NOMO-1 treated with DMSO at 0.1 percent for 48 hours (cell line): Measurements from ENCODE around the gene ITGA7.

ENCODE experiments used
- DNase-seq: peaks from one replicate; lab custom pipeline; 2025; ENCODE audit not compliant: unreplicated experiment; lab: John Stamatoyannopoulos, UW

ITGA7 gene, protein sequence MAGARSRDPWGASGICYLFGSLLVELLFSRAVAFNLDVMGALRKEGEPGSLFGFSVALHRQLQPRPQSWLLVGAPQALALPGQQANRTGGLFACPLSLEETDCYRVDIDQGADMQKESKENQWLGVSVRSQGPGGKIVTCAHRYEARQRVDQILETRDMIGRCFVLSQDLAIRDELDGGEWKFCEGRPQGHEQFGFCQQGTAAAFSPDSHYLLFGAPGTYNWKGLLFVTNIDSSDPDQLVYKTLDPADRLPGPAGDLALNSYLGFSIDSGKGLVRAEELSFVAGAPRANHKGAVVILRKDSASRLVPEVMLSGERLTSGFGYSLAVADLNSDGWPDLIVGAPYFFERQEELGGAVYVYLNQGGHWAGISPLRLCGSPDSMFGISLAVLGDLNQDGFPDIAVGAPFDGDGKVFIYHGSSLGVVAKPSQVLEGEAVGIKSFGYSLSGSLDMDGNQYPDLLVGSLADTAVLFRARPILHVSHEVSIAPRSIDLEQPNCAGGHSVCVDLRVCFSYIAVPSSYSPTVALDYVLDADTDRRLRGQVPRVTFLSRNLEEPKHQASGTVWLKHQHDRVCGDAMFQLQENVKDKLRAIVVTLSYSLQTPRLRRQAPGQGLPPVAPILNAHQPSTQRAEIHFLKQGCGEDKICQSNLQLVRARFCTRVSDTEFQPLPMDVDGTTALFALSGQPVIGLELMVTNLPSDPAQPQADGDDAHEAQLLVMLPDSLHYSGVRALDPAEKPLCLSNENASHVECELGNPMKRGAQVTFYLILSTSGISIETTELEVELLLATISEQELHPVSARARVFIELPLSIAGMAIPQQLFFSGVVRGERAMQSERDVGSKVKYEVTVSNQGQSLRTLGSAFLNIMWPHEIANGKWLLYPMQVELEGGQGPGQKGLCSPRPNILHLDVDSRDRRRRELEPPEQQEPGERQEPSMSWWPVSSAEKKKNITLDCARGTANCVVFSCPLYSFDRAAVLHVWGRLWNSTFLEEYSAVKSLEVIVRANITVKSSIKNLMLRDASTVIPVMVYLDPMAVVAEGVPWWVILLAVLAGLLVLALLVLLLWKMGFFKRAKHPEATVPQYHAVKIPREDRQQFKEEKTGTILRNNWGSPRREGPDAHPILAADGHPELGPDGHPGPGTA

DNA sequence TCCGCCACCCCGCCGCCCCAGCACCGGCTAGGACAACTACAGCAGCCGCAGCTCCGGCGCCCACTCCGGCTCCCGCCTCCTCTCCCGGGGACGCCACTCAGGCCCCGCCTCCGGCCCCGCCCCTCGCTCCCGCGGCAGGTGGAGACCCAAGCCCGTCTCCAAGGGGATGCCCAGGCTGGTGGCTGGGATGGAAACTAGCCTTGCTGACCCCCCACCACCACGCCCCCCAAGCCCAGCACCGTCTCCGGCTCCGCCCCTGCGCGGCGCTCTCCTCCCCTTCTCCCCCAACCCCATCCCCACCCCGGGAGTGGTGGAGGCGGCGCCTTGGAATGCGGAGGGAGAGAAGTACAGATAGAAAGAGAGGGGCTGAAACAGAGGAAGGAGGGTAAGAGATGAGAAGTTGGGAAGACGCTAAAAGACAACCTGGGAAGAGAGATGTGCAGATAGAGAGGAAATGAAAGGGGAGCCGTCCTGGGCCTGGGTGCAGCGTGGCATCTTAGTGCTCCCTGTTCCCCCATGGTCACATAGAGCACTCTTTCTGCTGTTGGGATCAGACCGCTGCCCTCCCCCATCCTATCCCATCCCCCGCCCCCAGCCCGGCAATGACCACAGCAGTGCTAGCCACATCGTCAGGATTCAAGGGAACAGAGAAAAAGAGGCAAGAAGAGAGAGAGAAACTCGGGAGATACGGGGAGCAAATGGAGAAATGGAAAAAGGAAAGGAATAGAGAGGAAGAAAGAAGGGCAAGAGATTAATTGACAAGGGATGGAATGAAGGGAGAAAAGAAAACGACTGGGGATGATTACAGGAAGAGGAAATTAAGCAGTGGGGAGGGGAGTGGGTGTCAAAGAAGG lies at the start of gene ITGA7:
Gene ITGA7, minus strand, starts transcription at position 64 of the 854 bp plus-strand sequence. CDS start 222 bp downstream, outside the sequence.
- no peak for DNase-seq

DNA sequence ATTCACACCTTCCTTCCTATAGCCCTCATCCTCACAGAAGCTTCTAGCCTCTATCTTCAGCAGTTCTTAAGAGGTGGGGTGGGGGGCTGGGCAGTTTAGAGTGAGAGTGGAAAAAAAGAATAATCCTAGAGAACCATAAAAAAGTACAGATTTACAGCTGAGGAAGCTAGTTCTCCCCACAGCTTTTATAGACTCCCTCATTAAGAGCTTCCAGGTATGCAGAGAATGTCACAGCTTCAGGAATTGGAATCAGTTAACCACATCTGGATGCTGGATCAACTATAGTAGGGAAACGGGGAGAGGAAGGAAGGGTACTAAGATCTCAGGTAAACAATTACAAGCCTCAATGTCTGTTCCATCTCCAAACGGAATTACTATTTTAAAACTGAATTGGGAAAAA lies 47.5 kb upstream of the ITGA7 start:
- DNase-seq: no peak

DNA sequence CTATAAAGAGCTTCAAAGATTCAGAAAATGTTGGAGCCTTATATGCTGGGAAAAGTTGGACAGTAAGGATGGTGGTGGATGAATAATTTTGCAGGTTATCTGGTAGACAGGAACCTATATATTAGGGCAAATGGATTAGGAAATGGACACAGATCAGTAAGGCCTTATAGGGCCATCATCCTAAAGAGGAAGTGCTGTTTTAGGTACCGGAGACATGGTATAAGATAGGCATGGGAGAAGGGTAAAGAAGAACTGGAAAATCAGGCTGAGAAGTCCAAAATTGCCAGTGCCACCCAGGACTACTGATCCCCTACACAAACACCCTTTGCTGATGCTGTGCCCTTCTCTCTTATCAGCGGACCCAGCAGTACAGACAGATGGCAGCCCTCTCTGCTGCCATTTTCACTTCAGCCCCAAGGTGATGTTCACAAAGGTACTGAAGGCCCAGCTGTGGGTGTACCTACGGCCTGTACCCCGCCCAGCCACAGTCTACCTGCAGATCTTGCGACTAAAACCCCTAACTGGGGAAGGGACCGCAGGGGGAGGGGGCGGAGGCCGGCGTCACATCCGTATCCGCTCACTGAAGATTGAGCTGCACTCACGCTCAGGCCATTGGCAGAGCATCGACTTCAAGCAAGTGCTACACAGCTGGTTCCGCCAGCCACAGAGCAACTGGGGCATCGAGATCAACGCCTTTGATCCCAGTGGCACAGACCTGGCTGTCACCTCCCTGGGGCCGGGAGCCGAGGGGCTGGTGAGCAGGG lies 40.7 kb upstream of the ITGA7 start:
- DNase-seq: no peak

DNA sequence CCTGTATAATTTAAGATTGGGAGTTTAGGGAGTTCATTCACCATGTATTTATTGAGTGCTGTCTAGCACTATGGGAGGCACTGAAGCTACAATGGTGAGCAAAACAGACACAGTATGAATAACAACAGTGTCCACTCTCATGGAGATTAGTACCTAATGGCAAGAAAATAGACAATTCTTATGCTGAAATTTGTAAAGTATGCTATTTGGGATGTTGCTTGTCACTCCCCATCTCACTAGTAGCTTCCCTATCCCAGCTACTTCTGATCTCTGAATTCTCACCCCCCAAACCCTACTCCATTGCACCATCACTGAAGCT lies 39.2 kb upstream of the ITGA7 start:
- no peak for DNase-seq

DNA sequence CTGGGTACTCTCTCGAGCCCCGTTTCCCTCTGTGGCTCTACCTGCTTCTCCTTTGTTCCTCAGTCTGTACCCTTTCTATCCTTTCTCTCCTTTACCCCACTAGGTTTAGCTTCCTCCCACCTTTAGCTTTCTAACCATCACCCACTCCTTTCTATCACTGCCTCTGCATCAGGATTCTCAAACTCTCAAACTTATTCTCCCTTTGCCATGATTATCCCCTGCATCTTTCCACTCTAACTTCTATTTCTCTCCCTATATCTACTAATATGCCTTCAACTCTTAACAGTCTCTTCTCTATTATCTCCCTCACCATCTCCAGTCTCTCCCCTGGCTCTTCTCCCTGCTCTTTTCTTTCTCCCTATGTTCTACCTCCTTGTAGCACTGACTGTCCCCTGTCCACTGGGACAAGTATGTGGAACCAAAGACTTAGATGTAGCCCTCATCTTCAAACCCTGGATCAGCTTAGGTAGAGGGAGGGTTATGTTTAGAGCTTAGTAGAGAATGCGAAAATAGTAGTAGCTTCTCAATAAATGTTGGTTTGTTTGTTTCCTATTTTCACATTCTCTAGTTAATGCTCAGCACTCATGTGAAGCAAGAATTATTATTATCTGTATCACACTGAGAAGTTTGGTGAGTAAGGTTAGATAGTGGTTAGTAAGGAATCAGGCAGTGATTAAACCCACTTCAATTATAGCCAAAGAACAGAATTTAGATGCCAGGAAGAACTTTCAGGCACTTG lies 38.6 kb upstream of the ITGA7 start:
- DNase-seq: no peak

DNA sequence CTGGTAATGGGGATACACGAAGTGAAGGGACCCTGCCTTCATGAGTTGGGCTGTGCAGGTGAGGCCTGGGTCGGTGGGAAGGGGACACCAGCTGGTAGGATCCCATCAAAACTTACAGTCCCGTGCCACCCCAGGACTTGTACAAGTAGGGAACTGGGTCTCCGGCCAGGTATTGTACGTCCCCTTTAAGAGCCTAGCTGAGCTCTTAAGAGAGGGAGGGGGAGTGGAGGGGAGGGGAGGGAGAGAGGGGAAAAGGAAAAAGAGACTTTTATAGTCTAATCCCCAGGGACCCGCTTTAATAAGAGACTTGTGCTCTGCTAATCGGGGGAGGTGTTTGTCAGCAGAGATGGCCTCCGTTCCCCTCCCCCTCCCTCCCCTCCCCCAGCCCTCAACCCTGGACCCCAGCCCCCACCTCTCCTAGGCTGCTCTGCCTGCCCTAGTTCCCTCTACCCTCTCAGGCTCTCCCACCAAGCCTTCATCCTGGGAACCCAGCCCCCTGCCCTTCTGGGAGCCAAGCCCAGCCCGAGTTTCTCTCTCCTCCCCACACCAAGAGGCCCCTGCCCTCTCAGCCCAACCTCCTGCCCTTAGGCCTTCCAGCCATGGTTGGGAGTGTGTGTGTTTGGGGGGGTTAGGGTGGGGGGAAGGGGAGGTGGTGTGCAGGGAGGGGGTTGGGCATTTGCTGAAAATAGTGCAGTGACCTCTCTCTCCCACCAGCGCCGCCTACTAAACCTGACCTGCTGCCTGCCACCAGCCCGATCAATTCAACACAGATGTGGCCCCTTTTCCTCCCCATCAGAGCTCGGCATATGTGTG lies 37.9 kb upstream of the ITGA7 start:
- DNase-seq: no peak

DNA sequence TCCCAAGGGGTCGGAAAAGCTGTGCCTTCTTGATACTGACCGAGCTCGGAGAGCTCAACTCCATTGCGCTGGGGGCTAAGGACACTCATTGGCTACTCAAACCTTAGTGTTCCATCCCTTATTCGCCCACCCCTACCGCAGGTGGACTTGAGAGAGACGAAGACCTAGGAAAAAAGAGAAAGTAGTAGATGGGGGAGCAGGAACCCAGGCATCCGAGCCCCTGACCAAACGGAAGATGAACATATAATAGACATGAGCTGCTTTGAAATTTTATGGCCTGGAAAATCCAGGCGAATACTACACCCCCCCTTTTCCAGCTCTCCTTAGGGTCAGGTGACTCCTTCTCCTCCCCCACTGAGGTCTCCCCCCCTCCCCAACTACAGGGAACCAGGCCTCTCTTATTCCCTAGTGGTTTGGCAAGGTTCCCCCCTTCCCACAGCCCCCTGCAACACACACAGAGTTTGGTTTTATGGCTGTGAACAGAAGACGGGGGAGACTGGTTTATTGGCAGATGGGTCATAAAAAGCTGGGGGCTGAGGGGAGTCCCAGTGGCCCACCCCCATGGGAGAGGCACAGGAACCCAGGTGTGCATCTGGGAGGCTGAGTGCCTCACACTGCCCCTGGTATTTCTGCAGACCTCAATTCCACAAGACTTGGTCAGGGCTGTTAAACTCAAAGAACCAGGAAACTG lies 36.8 kb upstream of the ITGA7 start:
- DNase-seq: no peak

DNA sequence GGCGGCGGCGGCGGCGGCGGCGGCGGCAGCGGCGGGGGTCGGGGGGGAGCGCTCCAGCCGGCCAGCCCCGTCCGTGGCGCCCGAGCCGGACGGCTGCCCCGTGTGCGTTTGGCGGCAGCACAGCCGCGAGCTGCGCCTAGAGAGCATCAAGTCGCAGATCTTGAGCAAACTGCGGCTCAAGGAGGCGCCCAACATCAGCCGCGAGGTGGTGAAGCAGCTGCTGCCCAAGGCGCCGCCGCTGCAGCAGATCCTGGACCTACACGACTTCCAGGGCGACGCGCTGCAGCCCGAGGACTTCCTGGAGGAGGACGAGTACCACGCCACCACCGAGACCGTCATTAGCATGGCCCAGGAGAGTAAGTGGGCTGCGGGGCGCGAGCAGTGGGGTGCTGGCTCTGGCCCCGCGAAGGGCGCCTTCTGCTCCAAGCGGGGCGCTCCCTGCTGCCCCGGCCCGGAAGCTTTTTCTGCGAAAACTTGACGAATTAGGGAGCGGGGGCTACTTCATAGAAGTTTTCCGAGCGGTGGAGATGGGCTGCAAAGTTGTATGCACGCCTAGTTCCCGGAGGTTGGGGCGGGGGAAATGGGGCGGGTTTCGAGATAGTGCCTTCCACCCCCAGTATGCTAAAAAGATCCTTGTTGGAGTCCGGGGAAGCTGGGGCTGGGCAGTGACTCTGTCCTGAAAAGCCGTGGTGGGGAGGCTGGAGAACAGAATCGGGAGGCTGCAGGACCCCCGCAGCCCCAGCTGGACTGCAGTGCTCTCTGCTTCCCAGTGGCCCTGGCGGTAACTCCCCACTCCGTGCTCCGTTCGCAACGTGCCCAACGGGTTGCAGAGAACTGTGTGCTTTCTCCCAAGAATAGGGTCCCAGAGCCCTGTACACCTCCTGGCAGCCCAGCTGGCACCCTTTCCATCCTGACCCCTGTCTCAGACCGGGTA lies 36.0 kb upstream of the ITGA7 start:
- DNase-seq: peak; percentile 66

DNA sequence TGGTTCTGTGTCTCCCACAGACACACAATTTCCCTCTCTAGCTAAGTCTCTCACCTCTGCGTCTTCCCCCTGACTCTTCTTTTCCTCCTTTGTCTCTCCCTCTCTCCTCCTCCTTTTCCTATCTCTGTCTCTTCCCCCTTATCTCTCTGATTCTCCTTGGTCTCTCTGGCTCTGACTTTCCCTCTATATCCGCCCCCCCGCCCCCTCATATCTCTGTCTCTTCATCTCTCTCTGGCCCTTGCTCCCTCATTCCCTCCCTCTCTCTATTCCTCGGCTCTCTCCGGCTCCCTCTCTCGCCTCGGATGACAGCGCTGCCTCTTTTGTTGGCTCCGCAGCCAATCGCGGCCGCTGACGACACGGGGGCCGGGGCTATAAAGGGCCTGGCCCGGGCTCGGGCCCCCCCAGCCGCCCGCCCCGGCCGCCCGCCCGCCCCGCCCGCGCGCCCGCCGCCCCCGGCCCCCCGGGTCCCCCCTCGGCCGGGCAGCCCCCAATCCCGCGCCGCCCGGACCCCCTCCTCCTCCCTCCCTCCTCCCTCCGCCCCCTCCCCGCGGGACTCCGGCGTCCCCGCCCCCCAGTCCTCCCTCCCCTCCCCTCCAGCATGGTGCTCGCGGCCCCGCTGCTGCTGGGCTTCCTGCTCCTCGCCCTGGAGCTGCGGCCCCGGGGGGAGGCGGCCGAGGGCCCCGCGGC lies 35.2 kb upstream of the ITGA7 start, which contains the start of gene GDF11:
Gene GDF11, plus strand, starts transcription at position 404 of the 687 bp plus-strand sequence. Its CDS starts 195 bp downstream, at position 599.
- DNase-seq: peak; percentile 60

DNA sequence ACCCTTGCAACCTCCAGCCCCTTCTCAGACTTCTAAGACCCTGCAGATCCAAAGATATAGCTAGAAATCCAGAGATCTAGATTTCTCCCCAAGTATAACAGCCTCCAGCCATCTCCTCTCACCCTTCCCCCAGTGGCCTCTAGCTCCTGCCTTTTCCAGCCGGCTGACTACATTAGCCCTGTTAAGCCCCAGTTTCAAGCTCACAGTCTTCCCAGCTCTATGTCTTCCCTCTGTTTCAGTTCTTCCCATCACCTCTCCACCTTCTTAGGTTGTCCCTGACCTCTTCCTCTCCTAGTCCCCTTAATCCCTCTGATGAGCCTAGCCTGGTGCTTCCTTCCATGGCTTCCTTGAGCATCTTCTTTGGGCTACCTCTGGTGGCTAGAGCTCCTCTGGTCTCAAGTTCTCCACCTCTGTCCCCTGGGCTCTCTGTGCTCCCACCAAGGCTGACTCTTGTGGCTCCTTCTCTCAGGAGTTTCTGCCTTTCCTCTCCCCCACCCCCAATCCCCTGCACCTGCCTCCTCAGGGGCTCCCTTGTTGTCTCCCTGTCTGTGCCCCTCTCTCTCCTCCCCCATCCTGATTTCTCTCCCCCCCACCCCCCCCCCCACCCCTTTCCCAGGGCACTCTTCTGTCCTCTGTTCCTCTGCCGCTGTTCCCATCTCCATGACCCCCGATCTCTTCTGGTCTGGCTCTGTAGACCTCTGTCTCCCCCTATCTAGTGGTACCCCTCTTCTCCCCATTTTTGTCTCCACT lies 34.4 kb upstream of the ITGA7 start:
- no peak for DNase-seq

DNA sequence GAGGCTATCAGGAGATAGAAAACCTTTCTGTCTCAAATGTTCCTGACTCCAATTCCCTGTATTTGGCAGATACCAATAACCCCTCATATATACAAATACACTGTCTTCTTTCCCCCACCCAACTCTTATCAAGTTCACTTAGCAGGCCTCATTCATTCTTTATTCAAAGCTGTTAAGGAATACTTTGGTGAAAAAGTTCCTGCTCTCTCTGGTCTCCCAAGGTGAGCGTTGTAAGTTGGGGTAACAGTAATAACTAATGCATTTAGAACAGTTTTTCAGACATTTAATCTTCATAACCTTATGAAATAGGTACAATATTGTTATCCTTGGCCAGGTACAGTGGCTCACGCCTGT lies 31.3 kb upstream of the ITGA7 start:
- no peak for DNase-seq

DNA sequence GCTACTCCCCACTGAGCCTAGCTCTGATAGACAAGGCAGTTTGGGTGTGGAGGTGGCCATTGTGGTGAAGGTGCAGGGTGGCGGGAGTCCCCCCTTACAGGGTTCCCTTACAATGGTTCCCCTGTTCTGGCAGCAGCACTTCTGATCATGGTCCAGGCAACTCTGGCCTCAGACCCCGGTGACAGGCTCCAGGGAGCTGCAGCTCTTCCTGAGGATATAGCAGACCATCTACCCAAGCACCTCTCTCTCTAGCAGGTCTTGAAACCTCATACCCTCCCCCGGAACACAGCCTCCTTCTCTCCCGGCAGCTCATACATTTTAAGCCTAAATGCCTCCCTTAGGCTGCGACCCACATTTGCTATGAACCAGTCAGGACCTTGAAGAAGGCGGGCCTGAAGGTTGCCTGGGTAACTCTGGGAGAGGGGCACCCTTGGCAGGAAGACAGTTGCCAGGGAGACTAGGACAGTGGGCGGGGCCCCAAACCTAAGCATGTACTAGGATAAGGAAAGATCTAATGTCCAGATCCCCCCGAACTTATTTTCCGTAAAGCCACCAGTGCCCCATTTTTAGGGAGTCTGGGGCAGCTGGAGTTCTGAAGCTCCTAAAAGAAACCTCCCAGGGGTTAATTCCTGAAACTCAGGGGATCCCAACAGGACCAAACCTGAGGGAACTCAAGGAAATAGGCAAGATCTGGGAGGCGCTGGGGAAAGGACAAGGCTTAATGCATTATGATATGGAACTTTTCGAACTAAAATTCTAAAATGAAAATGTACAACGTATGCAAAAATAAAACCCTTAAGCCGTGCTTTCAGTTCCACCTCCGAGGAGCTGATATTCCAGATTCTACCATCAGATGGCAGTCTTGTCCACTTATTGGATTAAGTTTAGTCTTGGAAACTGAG lies 30.7 kb upstream of the ITGA7 start:
- peak; percentile 80 for DNase-seq

DNA sequence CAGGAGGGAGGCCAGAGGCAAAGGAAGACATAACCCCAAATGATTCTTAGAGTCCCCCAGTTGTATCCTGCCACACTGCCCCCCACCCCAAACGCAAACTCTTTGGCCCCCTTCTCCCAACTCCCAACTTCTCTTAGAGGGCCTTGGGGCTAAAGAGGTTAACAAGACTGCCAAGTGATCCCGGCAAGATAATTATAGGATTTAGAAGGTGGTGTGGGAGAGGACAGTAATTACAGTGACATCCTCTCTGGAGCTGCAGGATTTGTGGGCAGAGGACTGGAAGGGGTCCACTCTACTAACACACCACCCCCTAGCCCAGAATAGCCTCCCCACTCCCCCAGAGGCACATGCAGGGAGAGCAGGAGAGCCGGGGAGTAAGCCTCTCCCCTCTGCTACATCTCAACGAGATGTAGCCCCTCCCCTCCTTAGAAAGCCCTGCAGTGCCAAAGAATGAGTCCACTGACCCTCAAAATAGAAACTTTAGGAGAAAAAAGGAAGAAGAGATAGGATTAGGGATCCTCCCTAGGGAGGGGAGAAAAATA lies 29.9 kb upstream of the ITGA7 start:
- DNase-seq: no peak
